Activated CD4-positive, CD25-positive, alpha-beta regulatory T cell treated with anti-CD3 and anti-CD28 coated beads, Interleukin-2, amount 50 U/mL, for 16 hours (primary cell): ENCODE data around the gene HNF1B.

Source experiments
- DNase-seq: peaks from one replicate; pipeline ENCODE4 v3.0.0-alpha.2; 2020; ENCODE audit warnings: low read depth, low spot score

Gene HNF1B

DNA sequence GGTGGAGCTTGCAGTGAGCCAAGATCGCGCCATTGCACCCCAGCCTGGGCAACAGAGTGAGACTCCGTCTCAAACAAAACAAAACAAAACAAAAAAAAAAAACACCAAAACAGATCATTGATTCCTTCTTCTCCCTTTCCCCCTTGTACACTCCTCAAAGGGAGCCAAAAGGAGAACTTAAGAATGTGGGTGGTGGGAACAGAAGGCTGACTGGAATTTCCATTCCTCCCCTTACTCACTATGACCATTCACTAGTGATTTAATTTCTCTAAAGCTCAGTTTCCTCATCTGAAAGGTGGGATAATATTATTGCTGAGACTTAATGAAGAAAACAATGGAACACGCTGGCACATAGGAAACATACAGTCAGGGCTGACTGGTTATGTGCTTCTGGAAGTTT, 17.1 kb upstream of the HNF1B start:
- no peak for DNase-seq

DNA sequence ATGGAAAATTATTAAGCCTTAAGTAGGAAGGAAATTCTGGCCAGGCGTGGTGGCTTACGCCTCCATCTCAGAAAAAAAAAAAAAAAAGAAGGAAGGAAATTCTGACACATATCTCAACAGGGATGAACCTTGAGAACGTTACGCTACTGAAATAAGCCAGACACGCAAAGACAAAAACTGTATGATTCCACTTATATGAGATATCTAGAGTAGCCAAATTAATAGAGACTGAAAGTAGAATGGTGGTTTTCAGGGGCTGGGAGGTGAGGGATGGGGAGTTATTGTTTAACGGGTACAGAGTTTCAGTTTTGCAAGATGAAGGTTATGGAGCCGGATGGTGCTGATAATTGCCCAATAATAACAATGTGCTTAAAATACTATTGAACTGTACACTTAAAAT, 16.2 kb upstream of the HNF1B start:
- no peak for DNase-seq

DNA sequence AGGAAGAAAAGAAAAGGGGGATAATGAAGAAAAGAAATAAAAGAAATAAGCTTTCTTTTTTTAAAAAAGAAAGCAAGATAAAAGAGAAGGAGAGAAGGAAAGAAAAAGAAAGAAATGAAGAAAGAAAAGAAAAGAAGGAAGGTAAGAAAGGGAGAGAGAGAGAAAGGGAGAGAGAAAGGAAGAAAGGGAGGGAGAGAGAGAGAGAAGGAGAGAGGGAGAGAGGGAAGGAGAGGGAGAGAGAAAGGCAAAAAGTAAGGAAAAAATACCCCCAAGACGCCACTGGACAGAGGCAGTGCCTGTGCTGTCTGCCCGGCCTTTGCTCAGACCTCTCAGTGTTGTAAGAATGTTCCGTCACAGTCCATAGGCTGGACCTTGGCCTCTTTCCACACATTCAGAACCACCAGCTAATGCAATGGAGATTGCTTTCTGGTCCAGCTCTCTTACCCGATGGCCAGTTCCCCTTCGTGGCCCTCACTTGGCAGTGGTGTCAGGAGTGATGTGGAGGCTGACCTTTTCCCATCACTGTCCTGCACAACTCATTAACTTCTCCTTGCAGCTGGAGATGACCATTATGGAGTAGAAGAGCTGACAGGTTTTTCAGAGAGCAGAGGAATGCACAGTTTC, 14.3 kb upstream of the HNF1B start:
- DNase-seq: no peak

DNA sequence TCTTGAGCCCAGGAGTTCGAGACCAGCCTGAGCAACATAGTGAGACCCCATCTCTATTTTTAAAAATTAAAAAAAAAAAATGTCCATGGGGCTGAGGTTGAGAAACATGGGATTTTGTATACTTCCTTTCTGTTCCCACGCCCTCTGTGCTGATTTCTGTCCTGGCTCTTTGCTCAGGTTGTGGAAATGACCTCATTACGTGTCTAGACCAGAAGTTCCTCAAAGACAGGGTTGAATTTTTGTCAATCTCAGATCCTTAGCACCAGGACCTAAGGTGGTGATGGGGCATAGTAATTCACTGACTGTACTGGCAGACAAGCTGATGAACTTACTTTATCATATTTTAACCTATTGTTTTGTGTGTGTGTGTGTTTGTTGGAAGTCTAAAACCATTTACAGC, 11.2 kb upstream of the HNF1B start:
- no peak for DNase-seq

DNA sequence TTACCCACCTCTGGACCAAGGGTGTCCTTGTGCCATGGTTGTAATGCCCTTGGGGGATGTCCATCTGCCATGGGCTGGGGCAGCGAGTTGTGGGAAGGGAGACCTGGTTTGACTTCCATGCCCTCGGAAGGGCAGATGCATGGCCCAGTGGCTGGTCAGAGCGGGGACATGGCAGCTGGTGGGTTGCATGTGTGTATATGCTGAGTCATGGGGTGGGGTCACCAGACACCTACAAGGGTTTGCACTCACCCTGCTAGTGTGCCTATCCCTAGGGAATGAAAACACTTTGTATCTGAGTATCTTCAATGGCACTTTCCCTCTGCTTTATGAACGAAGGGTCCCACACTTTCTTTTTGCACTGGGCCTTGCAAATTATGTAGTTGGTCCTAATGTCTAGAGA, 10.6 kb upstream of the HNF1B start:
- no peak for DNase-seq

DNA sequence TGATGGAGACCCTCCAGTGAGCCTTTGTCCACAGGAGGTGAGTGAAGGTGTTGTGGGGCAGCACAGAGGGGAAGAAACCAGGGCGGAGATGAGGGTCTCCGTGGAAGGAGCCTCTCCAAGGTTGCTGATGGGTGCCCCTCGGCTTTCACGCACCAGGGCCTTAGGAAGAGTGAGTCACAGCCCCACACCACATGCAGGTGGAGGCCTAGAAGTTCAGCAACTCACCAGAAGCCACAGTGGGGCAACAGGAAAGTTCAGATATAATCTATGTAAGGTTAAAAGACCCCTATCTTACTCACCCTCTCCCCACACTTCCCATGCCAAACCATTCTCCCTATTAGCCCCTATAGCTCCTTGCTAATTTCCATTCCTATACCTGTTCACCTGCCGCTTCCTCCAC, 9.5 kb upstream of the HNF1B start:
- no peak for DNase-seq

DNA sequence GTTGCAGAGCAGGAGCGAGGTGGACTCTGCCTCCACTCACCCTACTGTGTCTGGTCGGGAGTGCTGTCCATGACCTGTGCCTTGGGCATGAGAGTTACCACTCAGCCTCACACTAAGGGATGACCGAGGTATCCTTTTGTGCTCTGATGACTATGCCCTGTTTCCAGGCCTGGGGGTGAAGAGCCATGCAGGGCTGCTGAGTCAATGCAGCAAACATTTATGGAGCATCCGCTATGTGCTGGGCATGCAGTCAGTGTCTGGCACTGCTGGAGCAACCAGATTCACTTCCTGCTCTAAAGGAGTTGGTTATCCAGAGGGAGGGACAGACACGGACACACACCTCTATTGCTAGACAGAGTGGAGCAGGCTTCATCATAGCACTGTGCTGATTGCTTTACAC, 7.6 kb upstream of the HNF1B start:
- DNase-seq: no peak

DNA sequence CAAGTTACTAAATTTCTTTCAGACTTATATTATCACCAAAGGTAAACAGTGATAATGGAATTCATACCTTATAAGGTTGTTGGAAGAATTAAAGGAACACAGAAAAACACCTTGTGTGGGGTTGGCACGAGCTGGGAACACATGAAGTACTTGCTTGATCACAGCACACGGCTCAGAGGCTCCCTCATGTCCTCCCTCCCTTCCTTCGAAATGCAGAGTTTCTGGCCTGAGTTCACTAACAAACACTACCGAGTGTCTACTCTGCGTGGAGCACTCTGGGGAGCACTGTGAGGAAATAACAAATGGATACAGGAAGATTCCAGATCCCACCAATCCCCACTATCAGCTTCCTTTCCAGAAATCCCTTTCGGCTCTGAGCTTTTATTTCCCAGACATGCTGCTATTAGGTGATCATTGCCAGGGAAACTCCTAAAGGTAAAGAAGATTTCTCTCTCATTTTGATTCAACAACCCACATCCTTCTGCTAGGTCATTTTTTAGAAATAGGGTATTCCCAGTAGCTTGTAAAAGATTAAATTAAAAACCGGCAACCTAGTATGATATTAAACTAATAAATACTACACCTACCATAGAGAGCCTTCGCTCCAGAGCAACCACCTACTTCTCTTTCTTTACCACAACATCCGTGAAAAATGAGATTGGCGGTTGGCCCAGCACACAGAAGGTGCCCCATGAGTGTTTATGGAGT, 6.1 kb upstream of the HNF1B start:
- DNase-seq: no peak

DNA sequence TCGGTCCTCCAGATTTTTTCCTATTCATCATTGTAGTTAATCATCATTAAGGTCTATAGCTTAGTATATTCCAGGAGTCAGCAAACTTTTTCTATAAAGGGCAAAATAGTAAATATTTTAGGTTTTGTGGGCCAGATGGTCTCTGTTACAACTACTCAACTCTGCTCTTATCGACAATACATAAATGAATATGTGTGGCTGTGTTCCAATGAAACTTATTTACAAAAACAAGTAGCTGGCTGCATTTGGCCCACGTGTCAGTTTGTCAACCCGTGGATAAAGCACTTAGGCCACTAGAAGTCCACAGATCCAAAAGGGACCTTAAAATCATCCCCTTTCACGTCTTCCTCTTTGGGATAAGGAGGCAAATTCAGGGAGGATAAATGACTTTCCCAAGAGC, 5.4 kb upstream of the HNF1B start:
- no peak for DNase-seq

DNA sequence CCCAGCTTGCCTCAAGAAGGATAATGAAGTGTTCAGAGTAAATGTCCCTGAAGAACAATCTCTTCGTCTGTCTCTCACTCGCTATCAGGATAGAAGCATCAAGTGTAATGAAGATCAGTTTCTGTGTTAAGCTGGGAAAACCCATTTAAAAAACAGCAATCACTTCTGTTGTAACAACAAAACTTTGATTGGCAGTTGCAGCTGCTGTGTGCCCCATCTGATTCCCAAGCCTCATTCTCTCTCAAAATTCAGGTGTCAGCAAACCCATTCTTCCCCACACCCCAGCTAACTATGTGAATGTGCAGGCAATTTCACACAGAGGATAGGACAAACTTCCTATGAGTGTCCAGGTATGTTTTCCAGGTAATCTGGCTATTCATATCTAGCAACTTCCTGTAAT, 2.4 kb upstream of the HNF1B start:
- no peak for DNase-seq

DNA sequence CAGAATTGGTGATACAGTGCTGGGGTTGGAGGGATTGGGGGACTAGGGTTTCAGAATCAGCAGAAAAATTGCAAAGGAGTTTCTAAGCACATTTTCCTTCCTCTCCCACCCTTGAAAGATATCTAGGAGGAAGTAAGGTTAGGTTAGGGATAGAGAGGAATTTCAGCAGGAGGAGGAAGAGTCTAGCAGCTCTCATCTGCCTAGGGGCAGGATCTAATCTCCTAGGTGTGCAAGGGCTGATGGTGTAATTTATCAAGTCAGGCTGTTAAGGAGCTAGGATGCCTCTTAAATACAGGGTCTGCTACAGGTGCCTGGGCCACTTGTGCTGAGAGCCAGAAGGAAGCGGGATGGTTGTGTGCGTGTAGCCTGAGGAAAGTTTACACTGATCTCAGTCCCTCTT, 1.8 kb upstream of the HNF1B start:
- no peak for DNase-seq

DNA sequence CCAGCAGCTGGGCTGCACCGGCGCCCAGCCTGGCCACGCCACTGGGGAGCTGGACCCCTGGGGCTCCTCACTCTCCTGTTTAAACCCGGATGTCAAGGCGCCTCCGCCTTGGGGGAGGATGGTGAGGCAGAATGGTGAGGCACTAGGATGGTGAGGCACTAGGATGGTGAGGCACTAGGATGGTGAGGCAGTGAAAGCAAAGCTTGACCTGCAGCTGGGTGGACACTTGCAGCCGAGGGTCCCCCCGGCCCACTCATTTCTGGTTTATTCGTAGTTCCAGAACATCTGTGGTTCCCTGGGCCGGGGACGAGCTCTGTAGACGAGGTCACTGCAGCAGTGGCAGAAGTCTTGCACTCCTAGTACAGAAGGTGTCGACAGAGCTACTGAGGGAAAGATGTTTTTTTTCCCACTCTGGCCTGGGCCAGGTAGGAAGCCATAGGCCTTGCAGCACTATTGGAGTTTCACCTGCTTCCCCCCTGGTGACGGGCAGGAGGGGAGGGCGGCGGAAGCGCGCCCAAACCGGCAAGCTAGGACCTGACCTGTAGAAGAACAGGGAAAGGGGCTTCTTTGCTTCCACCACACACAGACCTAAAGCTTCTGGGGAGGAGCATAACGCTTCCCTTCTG, 1.1 kb upstream of the HNF1B start:
- DNase-seq: no peak

DNA sequence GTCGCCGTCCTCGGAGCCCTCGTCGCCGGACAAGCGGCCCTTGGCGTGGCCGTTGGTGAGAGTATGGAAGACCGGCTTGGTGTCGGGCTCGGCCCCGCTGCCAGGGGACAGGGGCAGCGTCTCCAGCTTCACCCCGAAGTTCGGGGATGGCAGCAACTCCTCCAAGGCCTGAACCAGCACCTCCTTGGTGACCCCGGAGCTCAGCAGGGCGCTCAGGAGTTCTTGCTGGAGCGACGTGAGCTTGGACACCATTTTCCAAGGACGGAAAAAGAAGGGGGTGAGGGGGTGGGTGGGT, 279 bp downstream of the HNF1B start:
- no peak for DNase-seq

DNA sequence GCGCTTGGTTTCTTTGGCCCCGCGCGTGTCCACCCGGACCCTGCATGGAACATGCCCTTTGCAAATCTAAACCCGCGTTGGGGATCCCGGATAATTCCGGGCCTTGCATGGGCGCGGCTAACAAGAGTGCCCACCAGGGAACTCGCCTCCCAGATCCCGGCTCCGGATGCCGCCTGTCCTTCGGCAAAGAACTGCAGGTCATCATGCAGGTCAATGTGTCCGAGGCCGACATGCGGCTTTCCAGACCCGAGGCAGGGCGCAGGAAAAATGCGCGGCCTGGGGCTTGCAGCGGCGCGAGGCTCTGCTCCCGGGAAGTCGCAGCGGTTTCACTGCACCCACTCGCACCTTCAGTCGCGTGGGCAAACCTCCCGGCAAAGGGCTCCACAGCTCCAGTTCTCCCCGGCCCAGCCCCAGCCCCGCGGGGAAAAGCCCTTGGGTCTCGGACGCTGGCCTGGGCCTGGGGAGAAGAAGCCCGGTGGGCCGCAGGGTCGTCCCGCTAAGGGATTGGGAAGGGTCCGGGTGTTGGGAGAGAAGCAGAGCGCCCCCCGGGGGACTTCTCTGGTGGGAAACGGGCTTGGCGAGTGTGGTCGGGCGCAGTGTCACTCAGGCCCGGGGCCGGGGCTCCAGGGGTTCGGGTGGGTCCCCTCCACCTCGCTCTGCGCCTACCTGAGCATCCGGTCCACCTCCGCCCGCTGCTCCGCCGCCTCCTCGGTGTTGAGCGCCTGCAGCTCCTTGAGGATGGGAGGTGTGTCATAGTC, 805 bp downstream of the HNF1B start:
- no peak for DNase-seq

DNA sequence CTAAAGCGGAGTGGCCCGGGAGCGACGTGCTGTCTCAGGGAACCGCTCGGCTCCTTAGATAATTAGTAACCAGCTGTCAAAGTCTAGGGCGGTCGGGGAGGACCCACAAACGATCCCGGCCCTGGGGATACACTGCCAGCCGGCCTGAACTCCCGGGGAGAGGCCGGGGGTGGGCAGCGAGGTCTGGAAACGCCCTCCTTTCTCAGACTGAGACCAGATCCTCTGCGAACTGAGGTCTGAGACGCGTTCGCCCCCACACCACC, 1.3 kb downstream of the HNF1B start:
- DNase-seq: no peak

DNA sequence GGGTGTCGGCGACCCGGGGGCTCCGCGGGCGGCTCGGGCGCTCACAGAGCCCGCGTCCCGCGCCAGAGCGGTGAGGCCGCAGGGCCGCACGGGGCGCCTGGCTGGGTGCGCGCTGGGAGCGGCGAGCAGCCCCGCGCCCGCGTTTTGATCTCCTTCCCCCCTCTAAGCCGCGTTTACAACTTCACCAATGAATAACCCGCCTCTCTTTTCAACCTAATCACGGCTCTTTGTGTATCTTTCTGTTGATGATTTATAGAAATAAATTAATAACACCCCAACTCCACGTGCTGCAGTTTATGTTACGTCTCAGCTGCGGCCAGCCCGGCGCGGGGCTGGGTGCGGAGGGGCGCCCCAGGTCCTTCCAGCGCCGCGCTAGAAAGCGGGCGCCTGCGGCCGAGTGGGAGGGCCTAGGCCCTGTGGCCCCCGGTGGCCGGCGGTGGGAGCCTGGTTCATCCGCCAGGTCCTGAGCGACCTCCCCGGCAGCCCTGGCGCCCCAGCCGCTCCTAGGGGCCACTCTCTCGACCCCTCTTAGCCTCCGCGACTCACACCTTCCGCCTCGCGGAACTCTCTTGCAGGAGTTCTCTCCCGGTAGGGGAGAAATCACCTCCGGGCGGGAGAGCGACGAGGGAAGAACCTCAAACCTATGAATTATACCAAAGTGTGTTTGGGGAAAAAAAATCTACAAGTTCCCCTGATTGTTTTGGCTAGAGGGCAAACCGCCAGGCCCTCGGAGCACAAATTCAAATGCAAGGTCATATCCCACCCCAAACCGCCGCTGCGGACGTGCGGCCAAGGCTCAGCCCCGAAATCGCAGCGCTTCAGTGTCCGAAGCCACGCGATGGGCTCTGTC, 1.9 kb downstream of the HNF1B start:
- no peak for DNase-seq

DNA sequence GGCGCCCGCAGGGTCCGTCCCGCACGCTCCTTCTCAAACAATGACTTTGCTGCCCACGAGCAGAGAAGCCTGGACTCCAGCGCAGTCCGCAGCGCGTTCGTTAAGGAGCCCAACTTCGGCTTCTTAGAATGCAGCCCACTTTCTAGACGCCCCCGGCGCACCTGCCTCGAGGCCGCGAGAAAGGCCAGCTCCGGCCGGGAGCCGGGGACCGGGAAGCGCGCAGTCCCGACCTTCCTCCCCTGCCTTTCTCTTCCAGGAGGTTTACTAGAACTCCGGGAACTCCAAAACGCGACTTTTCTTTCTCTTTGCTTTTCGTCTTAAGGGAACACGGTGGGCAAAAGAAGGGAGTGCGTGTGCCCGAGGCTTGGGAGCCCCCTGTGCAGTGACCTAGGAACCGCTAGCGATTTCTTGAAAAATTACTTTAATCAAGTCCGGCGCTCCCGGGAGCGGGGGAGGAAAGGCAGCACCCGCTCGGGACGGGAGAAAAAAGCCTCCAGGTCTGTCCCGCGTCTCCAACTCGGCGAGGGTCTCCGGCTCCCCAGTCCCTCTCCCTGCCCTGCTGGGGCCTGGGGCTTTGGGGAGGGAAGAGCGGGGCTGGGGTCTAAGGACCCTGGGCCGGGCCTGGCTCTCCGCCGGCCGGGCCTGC, 2.6 kb downstream of the HNF1B start:
- DNase-seq: no peak

DNA sequence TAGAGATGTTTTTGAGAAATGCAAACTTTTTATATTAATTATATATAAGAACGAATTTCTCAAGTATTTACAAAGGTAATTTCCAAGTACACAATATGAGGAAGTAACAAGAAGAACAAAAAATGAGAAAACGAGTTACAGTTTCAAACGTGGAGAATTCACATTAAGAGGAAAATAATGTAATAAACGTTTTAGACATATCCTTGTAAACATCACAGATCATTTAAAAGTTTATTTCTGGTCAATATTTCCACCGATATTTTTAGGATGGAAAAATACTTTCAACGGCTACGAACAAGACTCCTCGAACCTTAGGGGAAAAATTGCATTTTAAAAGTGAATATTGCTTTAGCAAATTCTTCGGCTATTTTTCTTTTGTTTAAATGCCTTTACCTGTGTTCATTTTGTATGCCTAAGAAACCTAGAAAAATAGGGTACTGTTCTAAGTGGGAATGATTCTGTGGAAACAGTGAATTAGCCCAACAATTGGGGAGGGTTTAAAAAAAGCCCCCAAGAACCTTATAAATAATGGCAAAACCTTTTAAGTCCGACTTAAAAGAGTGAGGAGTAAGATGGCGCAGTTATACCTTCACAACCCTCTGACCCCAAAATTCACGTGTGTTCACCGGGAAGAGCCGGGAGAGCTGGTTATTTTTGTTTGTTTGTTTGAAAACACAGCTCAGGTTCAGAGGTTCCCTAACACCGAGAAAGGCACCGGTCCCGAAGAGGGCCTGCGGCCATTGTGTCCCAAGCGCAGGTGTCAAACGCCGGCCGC, 3.3 kb downstream of the HNF1B start:
- no peak for DNase-seq

DNA sequence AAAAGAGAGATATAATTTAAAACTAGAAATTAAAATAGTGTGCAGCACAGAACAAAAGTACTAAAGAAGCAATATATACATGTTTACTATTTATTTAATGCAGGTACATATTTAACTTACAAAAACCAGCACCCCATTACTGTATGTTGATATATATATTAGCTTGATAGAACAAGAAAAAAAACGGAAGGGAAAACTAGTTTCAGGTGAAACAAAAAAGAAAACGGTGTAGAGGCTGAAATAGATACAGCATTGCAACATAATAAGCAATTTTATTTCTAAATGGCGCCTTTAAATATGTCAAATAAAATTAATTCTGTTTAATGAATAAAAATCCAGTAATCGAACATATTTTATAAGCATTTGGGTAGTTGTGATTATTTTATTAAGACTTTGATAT, 3.9 kb downstream of the HNF1B start:
- no peak for DNase-seq

DNA sequence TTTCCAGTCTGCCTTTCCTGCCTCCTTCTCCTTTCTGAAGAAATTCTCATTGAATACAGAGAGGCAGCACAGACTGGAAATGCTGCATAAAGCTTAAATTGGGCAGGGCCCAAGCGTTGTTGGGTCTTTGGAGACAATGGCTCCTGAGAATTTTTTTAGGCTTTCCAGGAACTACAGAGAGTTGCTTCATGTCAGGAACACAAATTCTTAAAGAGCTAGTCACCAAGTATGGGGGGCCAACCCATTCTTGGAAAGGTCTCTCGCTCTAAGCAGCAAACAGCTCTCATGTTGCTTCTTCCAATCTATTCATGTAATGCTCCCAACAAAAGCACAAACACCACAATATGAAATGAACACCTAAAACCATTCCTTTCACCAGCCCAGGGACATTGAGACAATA, 6.9 kb downstream of the HNF1B start:
- no peak for DNase-seq

DNA sequence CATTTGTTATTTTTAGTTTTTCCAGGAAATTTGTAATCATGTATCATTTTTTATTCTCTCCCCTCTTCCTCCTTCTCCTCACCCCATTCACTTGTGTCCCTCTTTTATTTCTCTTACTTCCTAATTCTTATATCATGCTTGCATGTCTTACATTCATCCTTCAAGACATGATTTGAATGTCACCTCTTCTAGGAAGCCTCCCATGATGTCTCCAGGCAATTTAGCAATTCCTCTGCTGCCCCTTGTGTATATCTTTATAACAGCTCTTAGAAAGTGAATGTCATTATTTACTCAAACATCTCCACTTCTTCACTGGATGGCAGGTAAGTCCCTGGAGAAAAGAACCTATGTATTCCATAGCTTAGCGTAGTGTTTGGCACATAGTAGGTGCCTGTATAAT, 7.8 kb downstream of the HNF1B start:
- no peak for DNase-seq
